Psoas muscle (tissue), 8 donors: ENCODE data around the gene DYNC1LI2. TPM values are rescaled to one million over a fixed set of nuclear protein-coding genes. Genes with fewer than 3 reads are reported as not detected.
A peak's percentile ranks its signal among the peaks of the same experiment; 100 is the strongest.

Source experiments
- ATAC-seq, 4 donors: fragments of 200-7000 bp; cut with Tn5 transposase; one replicate each; pipeline ENCODE4 v1.9.1; 2020; ENCODE audit warnings: moderate library complexity in 3 of 4, mild to moderate bottlenecking in 2 of 4
- DNase-seq, 2 donors: peaks; one replicate each; pipeline ENCODE4 v3.0.0-alpha.2; 2020
- H3K27ac ChIP-seq: fragments of 200-600 bp; one replicate; pipeline ENCODE4 v1.8.0; 2022
- H3K27me3 ChIP-seq, 3 donors: fragments of 200-600 bp in 1 of 3; one replicate each; pipeline versions ENCODE4 v1.6.1 to v1.8.0; 2013 to 2022; ENCODE audit warnings: low read length in 2 of 3, mild to moderate bottlenecking in 2 of 3, moderate library complexity in 1 of 3; ENCODE audit not compliant: insufficient read depth in 3 of 3
- H3K36me3 ChIP-seq, 2 donors: fragments of 200-600 bp in 1 of 2; one replicate each; pipeline versions ENCODE4 v1.6.1 to v1.8.0; 2013 to 2022; ENCODE audit warnings: low read depth in 1 of 2, mild to moderate bottlenecking in 1 of 2, moderate library complexity in 1 of 2; ENCODE audit not compliant: insufficient read depth in 1 of 2
- H3K4me1 ChIP-seq: fragments of 200-600 bp; one replicate; pipeline ENCODE4 v1.8.0; 2022
- H3K4me3 ChIP-seq: fragments of 200-600 bp; one replicate; pipeline ENCODE4 v1.8.0; 2022; ENCODE audit warnings: mild to moderate bottlenecking
- H3K9me3 ChIP-seq: fragments of 200-600 bp; one replicate; pipeline ENCODE4 v1.8.0; 2022
- CTCF ChIP-seq: fragments of 200-600 bp; IDR thresholded peaks from one replicate; pipeline ENCODE4 v1.8.0; 2022; ENCODE audit warnings: antibody characterized with exemption
- WGBS, 3 donors: extraction: QIAGEN DNeasy Blood & Tissue Kit; methylation state at CpG; one replicate each; pipeline versions ENCODE4 v1.1.6 to v1.1.7; 2013; 5-methylcytosine and 5-hydroxymethylcytosine counted together
- intact Hi-C, 2 donors: fragments of 100-400 bp; cut with DNase I; formaldehyde crosslinking; loops; one replicate each; pipeline versions ENCODE4 v1.11.0 to v1.14.2; 2022
- polyA plus RNA-seq, 3 donors: library from polyadenylated mRNA; stranded (reverse); fragments of 200-250 nt; gene quantifications; one replicate each; pipeline ENCODE4 v1.2.3, GENCODE V29; 2013
- total RNA-seq, 4 donors: library from RNA; stranded (reverse); fragmentation: NEBNext Ultra II Directional in 2 of 4; extraction: Animal tissue kit (Norgen Biotek cat#: 25700) in 2 of 4; gene quantifications; one replicate each; pipeline versions ENCODE4 v1.2.1 to v1.2.4, GENCODE V29; 2021 to 2023
- donor health status: healthy with polysubstance abuse.
- donor health status: DM: no; HTN: no; CAD: no; lungs with moderate emphysema.
- donor health status: Bipolar disorder and iron deficiency.
- donor health status: healthy.
- donor health status: DM: yes; HTN: yes; CAD: no.
- donor health status: DM: no; HTN: no; CAD: no.
- donor health status: DM: no; HTN: no; CAD: no.
- donor health status: DM: yes; HTN: yes; CAD: no.

DYNC1LI2 gene
- total and polyA plus RNA-seq, 7 donors = 30.8 to 76.0 (median 63.5) TPM

DNA sequence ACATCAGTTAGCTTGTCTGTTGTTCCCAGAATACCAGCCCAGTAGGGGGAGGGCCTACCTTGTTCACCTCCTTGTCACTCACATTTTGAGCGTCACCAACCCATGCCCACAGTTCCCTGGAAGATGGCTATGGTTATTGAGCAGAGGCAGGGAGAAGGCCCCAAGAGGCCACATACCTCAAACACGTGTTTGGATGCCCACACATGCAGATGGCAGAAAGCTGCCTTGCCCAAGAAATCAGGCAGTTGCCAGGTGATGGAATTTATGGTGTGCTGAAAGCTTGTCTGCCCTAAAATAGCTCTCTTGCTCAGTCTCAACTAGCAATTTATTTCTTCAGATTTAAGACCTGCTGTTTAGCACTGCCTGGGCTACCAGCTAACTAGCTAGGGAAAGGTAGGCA, 38.3 kb downstream of the DYNC1LI2 start:
- no peaks in the 10 kb centered on the region for H3K9me3 ChIP-seq
- H3K4me3 ChIP-seq = peak overlapping the region; percentile 7
- peak; percentile 22 to 70 for DNase-seq
- H3K4me1 ChIP-seq = peaks cover 8% of the 10 kb centered on the region
- H3K36me3 ChIP-seq = no peaks in the 10 kb centered on the region
- intact Hi-C loops = no loop called here
- H3K27ac ChIP-seq = peak overlapping the region; percentile 56
- peak; percentile 90 to 92 (median 90) for ATAC-seq
- no peaks in the 10 kb centered on the region for H3K27me3 ChIP-seq
- TF ChIP-seq CTCF = no peak
- WGBS, 3 donors = 19 to 21% (median 20%) methylated on average over 2 of the region's 2 CpGs

- intact Hi-C loops = no loop called here
- Histone ChIP-seq H3K27ac (no peak overlapping the region), H3K4me3 (no peak overlapping the region), H3K9me3 (no peaks in the 10 kb centered on the region), H3K4me1 (peaks cover 8% of the 10 kb centered on the region), H3K36me3 (no peaks in the 10 kb centered on the region), H3K27me3 (no peaks in the 10 kb centered on the region)
- DNase-seq = no peak
- TF ChIP-seq CTCF = no peak
- peak; percentile 17 to 24 (median 19) for ATAC-seq
Measured at GRCh38 chr16:66712512-66712911, 38.9 kb downstream of the DYNC1LI2 start.

- no peak for TF ChIP-seq CTCF
- no peak for ATAC-seq
- no peaks in the 10 kb centered on the region for H3K27me3 ChIP-seq
- H3K9me3 ChIP-seq = no peaks in the 10 kb centered on the region
- intact Hi-C loops = no loop called here
- H3K27ac ChIP-seq = no peak overlapping the region
- DNase-seq = no peak
- peaks cover 8% of the 10 kb centered on the region for H3K4me1 ChIP-seq
- no peak overlapping the region for H3K4me3 ChIP-seq
- no peaks in the 10 kb centered on the region for H3K36me3 ChIP-seq
Measured at GRCh38 chr16:66711581-66711980, 39.8 kb downstream of the DYNC1LI2 start.

DNA sequence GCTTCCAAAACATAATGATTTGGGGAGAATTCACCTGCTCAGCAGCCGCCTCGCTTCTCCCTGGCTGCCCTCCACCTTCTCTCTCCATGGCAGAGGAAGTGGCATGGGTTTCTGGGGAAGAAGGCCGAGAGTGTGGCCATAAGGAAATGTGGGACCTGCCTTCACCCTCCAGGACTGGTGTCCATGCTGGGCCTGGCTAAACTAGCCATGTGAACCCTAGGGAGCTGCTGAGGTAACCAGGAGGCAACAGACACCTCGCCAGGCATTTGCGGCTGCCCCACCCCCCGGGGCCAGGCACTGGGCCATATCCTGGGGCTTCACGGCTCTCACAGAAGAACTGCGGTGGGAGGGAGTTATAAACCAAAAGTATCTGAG, 44.9 kb downstream of the DYNC1LI2 start:
- WGBS, 3 donors = 44 to 53% (median 49%) methylated on average over 8 of the region's 8 CpGs
- DNase-seq (peak in 1 of 2 donors; percentile 57), ATAC-seq (peak in 1 of 4 donors; percentile 24)
- Histone ChIP-seq H3K36me3 (no peaks in the 10 kb centered on the region), H3K4me3 (no peak overlapping the region), H3K9me3 (no peaks in the 10 kb centered on the region), H3K27me3 (no peaks in the 10 kb centered on the region), H3K4me1 (no peaks in the 10 kb centered on the region), H3K27ac (no peak overlapping the region)
- TF ChIP-seq CTCF = no peak
- intact Hi-C loops = no loop called here

DNA sequence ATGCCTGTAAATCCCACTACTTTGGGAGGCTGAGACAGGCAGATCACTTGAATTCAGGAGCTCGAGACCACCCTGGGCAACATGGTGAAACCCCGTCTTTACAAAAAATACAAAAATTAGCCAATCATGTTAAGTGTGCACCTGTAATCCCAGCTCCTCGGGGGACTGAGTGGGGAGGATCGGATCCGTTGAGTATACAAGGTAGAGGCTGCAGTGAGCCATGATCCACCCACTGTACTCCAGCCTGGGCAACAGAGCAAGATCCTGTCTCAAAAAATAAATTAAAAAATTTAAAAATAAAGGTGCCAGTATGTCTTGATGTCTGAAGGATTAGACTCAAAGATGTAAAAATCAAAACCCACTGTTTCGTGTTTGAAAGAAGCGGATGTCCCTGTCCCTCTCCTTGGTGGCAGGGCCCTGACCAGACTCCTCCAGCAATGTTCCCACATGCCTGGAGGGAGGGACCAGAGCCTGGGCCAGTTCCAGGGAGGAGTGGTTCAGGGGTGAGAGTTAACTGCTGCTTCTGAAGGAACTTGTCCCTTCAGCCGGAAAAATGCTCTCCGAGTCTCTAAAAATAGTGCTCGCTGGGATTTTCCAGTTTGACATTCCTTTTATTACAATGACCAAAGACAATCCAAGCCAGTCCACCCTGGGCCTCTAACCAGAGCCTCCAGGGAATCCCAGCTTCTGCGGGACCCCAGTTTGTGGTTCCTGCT, 45.5 kb downstream of the DYNC1LI2 start:
- Histone ChIP-seq H3K36me3 (no peaks in the 10 kb centered on the region), H3K27ac (no peak overlapping the region), H3K4me3 (no peak overlapping the region), H3K4me1 (no peaks in the 10 kb centered on the region), H3K27me3 (no peaks in the 10 kb centered on the region), H3K9me3 (no peaks in the 10 kb centered on the region)
- DNase-seq (peak; percentile 53 to 70), ATAC-seq (peak in 1 of 4 donors; percentile 49)
- 63 to 69% (median 69%) methylated on average over 11 of the region's 11 CpGs for WGBS, 3 donors
- intact Hi-C loops = no loop called here
- TF ChIP-seq CTCF = no peak
